Measurements from ENCODE around the gene GET3. TPM values are rescaled to one million over a fixed set of nuclear protein-coding genes. Genes with fewer than 3 reads are reported as not detected.
A peak's percentile ranks its signal among the peaks of the same experiment; 100 is the strongest.
"Not testable (repeated sequence)": the region's sequence is repeated elsewhere in the genome, so short reads cannot be mapped to it uniquely, and the experiment has no call there.

The GET3 gene
- total RNA-seq, 3 donors from 2014 or later (not counting 1 experiment from before 2014, with no cell fraction given): 42.2 to 51.3 (median 44.2) TPM

GRCh38 chr19:12713304-12713703 is 24.0 kb upstream of the GET3 start:
- ATAC-seq; H3K27me3 Mint-ChIP-seq (ENCODE audit: low read depth in 2 of 2); H3K27me3 ChIP-seq (ENCODE audit: control insufficient read depth, insufficient read depth, low read length); H3K36me3 Mint-ChIP-seq; intact Hi-C loops (cut with micrococcal nuclease); H3K9me3 ChIP-seq (ENCODE audit: control insufficient read depth, insufficient read depth, low read length); H3K4me1 Mint-ChIP-seq; H3K4me3 Mint-ChIP-seq; H3K27ac Mint-ChIP-seq; DNase-seq; H3K4me1 ChIP-seq (ENCODE audit: control insufficient read depth, insufficient read depth, low read length); H3K27ac ChIP-seq (ENCODE audit: low read length); H3K9me3 Mint-ChIP-seq; H3K4me3 ChIP-seq (ENCODE audit: low read length): not testable (repeated sequence)
- peaks cover 47% of the 10 kb centered on the region for H3K36me3 ChIP-seq (ENCODE audit: control insufficient read depth, insufficient read depth, low read length)
- 96% methylated on average over 7 of the region's 9 CpGs for WGBS (ENCODE audit: insufficient coverage)

GRCh38 chr19:12715102-12715501 is 22.2 kb upstream of the GET3 start:
- TF ChIP-seq CTCF (IDR thresholded peaks at IDR 0.05): no peak

GRCh38 chr19:12715929-12716328 is 21.4 kb upstream of the GET3 start:
- Mint-ChIP-seq H3K27ac (no peak overlapping the region), H3K4me3 (no peak overlapping the region), H3K27me3 (ENCODE audit: low read depth in 2 of 2) (no peaks in the 10 kb centered on the region), H3K9me3 (no peaks in the 10 kb centered on the region), H3K36me3 (no peaks in the 10 kb centered on the region), H3K4me1 (peaks cover 0 to 16% of the 10 kb centered on the region in 2 donors)
- 97% methylated on average over 3 of the region's 3 CpGs for WGBS (ENCODE audit: insufficient coverage)
- Histone ChIP-seq H3K27ac (ENCODE audit: low read length) (no peak overlapping the region), H3K27me3 (ENCODE audit: control insufficient read depth, insufficient read depth, low read length) (no peaks in the 10 kb centered on the region), H3K4me1 (ENCODE audit: control insufficient read depth, insufficient read depth, low read length) (peaks cover 8% of the 10 kb centered on the region), H3K36me3 (ENCODE audit: control insufficient read depth, insufficient read depth, low read length) (peaks cover 38% of the 10 kb centered on the region), H3K4me3 (ENCODE audit: low read length) (no peak overlapping the region), H3K9me3 (ENCODE audit: control insufficient read depth, insufficient read depth, low read length) (no peaks in the 10 kb centered on the region)
- ATAC-seq (no peak), DNase-seq (no peak)
- intact Hi-C loops (cut with micrococcal nuclease): loop anchor here (2.0 kb wide), 1 partner anchor 41 kb away; no protein-coding TSS in a partner anchor
- no peak for TF ChIP-seq CTCF (IDR thresholded peaks at IDR 0.05)

More at GRCh38 chr19:12715102-12715501, 22.2 kb upstream of the GET3 start:
- no peak overlapping the region for H3K4me3 ChIP-seq (ENCODE audit: low read length)
- peaks cover 44% of the 10 kb centered on the region for H3K36me3 ChIP-seq (ENCODE audit: control insufficient read depth, insufficient read depth, low read length)
- no peaks in the 10 kb centered on the region for H3K4me1 ChIP-seq (ENCODE audit: control insufficient read depth, insufficient read depth, low read length)
- no peaks in the 10 kb centered on the region for H3K27me3 ChIP-seq (ENCODE audit: control insufficient read depth, insufficient read depth, low read length)
- no peaks in the 10 kb centered on the region for H3K27me3 Mint-ChIP-seq (ENCODE audit: low read depth in 2 of 2)
- ATAC-seq: no peak
- no peak overlapping the region for H3K27ac ChIP-seq (ENCODE audit: low read length)
- H3K9me3 Mint-ChIP-seq: no peaks in the 10 kb centered on the region
- no peaks in the 10 kb centered on the region for H3K9me3 ChIP-seq (ENCODE audit: control insufficient read depth, insufficient read depth, low read length)
- DNase-seq: no peak
- intact Hi-C loops (cut with micrococcal nuclease): no loop called here
- H3K4me1 Mint-ChIP-seq: peaks cover 0 to 10% of the 10 kb centered on the region in 2 donors
- 96% methylated on average over 15 of the region's 15 CpGs for WGBS (ENCODE audit: insufficient coverage)
- no peaks in the 10 kb centered on the region for H3K36me3 Mint-ChIP-seq
- H3K4me3 Mint-ChIP-seq: no peak overlapping the region
- no peak overlapping the region for H3K27ac Mint-ChIP-seq

GRCh38 chr19:12720296-12720695 is 17.0 kb upstream of the GET3 start:
- H3K27me3 ChIP-seq (ENCODE audit: control insufficient read depth, insufficient read depth, low read length): no peaks in the 10 kb centered on the region
- H3K9me3 ChIP-seq (ENCODE audit: control insufficient read depth, insufficient read depth, low read length): no peaks in the 10 kb centered on the region
- ATAC-seq (no peak), DNase-seq (no peak)
- intact Hi-C loops (cut with micrococcal nuclease): loop anchor here (5.0 kb wide), 3 partner anchors 38 to 72 kb away; partner anchors contain the start of genes DHPS, JUNB, MAN2B1 and WDR83
- peaks cover 36% of the 10 kb centered on the region for H3K4me1 ChIP-seq (ENCODE audit: control insufficient read depth, insufficient read depth, low read length)
- Mint-ChIP-seq H3K4me3 (peak overlapping the region; percentile 65), H3K4me1 (peaks cover 26 to 47% of the 10 kb centered on the region in 2 donors), H3K27ac (peak overlapping the region; percentile 29 to 96), H3K27me3 (ENCODE audit: low read depth in 2 of 2) (no peaks in the 10 kb centered on the region), H3K36me3 (no peaks in the 10 kb centered on the region), H3K9me3 (no peaks in the 10 kb centered on the region)
- 95% methylated on average over 9 of the region's 10 CpGs for whole genome bisulfite sequencing (ENCODE audit: insufficient coverage)
- no peak overlapping the region for H3K27ac ChIP-seq (ENCODE audit: low read length)
- no peak overlapping the region for H3K4me3 ChIP-seq (ENCODE audit: low read length)
- peaks cover 13% of the 10 kb centered on the region for H3K36me3 ChIP-seq (ENCODE audit: control insufficient read depth, insufficient read depth, low read length)
- no peak for TF ChIP-seq CTCF (IDR thresholded peaks at IDR 0.05)

Measured in natural killer cell (primary cell).